Spleen (tissue), 11 donors: Measurements from ENCODE around the gene HAUS7. TPM values are rescaled to one million over a fixed set of nuclear protein-coding genes. Genes with fewer than 3 reads are reported as not detected.

Source experiments
- DNase-seq: peaks from one replicate; pipeline ENCODE4 v3.0.0-alpha.2; 2020
- H3K27ac ChIP-seq, 8 donors: fragments of 200-600 bp; sonication (generic) in 7 of 8; 1 replicate in 4 of 8; 2 replicates in 4 of 8; pipeline versions ENCODE4 v1.5.0 to v1.8.0; 2016 to 2021; ENCODE audit warnings: inconsistent platforms in 4 of 8, mild to moderate bottlenecking in 4 of 8, moderate library complexity in 1 of 8
- H3K27me3 ChIP-seq, 7 donors: fragments of 200-600 bp; sonication (generic) in 6 of 7; replicated peaks in 1 of 7; 1 replicate in 4 of 7; 2 replicates in 3 of 7; pipeline versions ENCODE4 v1.5.0 to v1.8.0; 2016 to 2021; ENCODE audit warnings: inconsistent platforms in 3 of 7, mild to moderate bottlenecking in 1 of 7
- H3K36me3 ChIP-seq, 6 donors: fragments of 200-600 bp; sonication (generic) in 5 of 6; 1 replicate in 4 of 6; 2 replicates in 2 of 6; pipeline versions ENCODE4 v1.5.0 to v1.8.0; 2016 to 2021; ENCODE audit warnings: inconsistent platforms in 2 of 6
- H3K4me1 ChIP-seq, 6 donors: fragments of 200-600 bp; sonication (generic) in 5 of 6; 1 replicate in 3 of 6; 2 replicates in 3 of 6; pipeline versions ENCODE4 v1.5.0 to v1.8.0; 2016 to 2021; ENCODE audit warnings: inconsistent platforms in 3 of 6
- H3K4me3 ChIP-seq, 8 donors: fragments of 200-600 bp; sonication (generic) in 7 of 8; 1 replicate in 4 of 8; 2 replicates in 4 of 8; pipeline versions ENCODE4 v1.5.0 to v1.8.0; 2016 to 2021; ENCODE audit warnings: inconsistent platforms in 4 of 8, mild to moderate bottlenecking in 4 of 8, moderate library complexity in 2 of 8
- H3K9me3 ChIP-seq, 8 donors: fragments of 200-600 bp; sonication (generic) in 7 of 8; 1 replicate in 4 of 8; 2 replicates in 4 of 8; pipeline versions ENCODE4 v1.5.0 to v1.8.0; 2016 to 2021; ENCODE audit warnings: inconsistent platforms in 4 of 8
- CTCF ChIP-seq, 11 experiments: fragments of 200-600 bp in 7 of 11; fragments of 450-650 bp in 4 of 11; sonication (generic) in 4 of 11; IDR thresholded peaks in 8 of 11; conservative IDR thresholded peaks in 3 of 11; 1 replicate in 7 of 11; 2 replicates in 4 of 11; pipeline versions ENCODE4 v1.4.0 to v1.8.0; 2016 to 2021; ENCODE audit warnings: antibody characterized with exemption in 11 of 11, inconsistent platforms in 4 of 11, mild to moderate bottlenecking in 1 of 11
- POLR2A ChIP-seq, 3 donors: fragments of 450-650 bp; IDR thresholded peaks; one replicate each; pipeline ENCODE4 v1.5.1; 2017; ENCODE audit warnings: antibody characterized with exemption in 3 of 3, mild to moderate bottlenecking in 1 of 3
- POLR2AphosphoS5 ChIP-seq, 3 donors: sonication (generic); formaldehyde crosslinking; IDR thresholded peaks; one replicate each; pipeline ENCODE4 v1.5.1; 2017; ENCODE audit warnings: antibody characterized with exemption in 3 of 3
- WGBS, 5 donors: extraction: QIAGEN DNeasy Blood & Tissue Kit in 3 of 5; methylation state at CpG; one replicate each; pipeline versions ENCODE4 v1.1.5 to v1.1.7; 2013 to 2018; 5-methylcytosine and 5-hydroxymethylcytosine counted together
- intact Hi-C: fragments of 100-400 bp; cut with DNase I; formaldehyde crosslinking; loops from one replicate; pipeline ENCODE4 v1.15.0; 2023; ENCODE audit warnings: low total_unique reads
- polyA plus RNA-seq, 3 donors: library from polyadenylated mRNA; stranded (reverse); fragments of 200-250 nt; gene quantifications; one replicate each; pipeline ENCODE4 v1.2.1, GENCODE V29; 2013
- total RNA-seq, 7 donors: library from RNA; depleted of rRNA in 3 of 7; stranded (reverse); fragments of >200 nt in 3 of 7; fragmentation: NEBNext Ultra II Directional in 4 of 7; extraction: Animal tissue kit (Norgen Biotek cat#: 25700) in 4 of 7; gene quantifications; one replicate each; pipeline versions ENCODE4 v1.1.0 to v1.2.1, GENCODE V29; 2016 to 2021
- donor health status: healthy with polysubstance abuse.
- donor health status: DM: no; HTN: no; CAD: no; lungs with moderate emphysema.
- donor health status: DM: no; HTN: no; CAD: no.
- donor health status: Bipolar disorder and iron deficiency.
- donor health status: healthy.
- donor health status: DM: no; HTN: no; CAD: no.
- donor health status: DM: yes; HTN: yes; CAD: no.

The HAUS7 gene
- total and polyA plus RNA-seq, 10 donors, result 23.6 to 83.7 (median 34.5) TPM

GRCh38 chrX:153473126-153473525 is 2.8 kb upstream of the HAUS7 start:
- WGBS, 5 donors, result 85 to 92% (median 89%) methylated on average over 9 to 10 of the region's 10 CpGs; no CpG with 5 or more reads in 1 of the 5 donors
- TF ChIP-seq POLR2AphosphoS5 (IDR thresholded peaks at IDR 0.05) (no peak), POLR2A (IDR thresholded peaks at IDR 0.05) (no peak), CTCF (IDR thresholded peaks at IDR 0.05 in 8 of 11, conservative IDR thresholded peaks at IDR 0.05 in 3 of 11) (no peak)
- Histone ChIP-seq H3K27ac (no peak overlapping the region), H3K36me3 (peaks cover 0 to 8% (median 2%) of the 10 kb centered on the region in 6 donors), H3K4me3 (no peak overlapping the region), H3K9me3 (no peaks in the 10 kb centered on the region), H3K27me3 (peaks cover 0 to 14% (median 0%) of the 10 kb centered on the region in 7 donors), H3K4me1 (peaks cover 2 to 43% (median 27%) of the 10 kb centered on the region in 6 donors)
- DNase-seq, result no peak
- intact Hi-C loops, result no loop called here

DNA sequence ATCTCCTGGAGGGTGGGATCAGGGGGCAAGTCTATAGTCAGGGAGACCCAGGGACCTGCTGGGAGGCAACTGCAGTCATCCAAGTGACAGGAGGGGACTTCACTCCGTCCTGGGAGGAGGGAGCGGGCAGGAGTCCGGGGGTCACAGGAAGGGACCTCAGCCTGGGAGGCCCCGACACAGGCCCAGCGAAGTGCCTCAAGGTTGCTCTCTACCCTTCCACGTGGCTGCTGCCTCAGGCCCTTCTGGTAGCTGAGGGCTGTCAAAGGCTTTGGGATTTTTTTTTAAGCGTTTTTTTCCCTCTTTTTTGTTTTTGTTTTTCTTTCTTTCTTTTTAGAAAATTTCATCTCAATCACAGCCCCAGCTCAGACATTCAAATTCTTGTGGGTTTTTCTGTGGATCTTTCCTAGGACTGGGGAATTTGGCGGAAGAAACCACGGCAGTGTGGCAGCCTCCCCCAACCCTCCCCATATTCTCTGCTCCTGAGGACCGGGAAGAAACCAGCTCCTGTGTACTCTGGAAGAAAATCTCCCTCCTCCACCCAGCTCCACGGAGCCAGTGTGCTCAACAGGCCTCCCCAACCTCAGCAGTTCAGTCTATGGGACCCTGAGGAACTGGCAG is 1.4 kb upstream of the HAUS7 start:
- Histone ChIP-seq H3K9me3 (no peaks in the 10 kb centered on the region), H3K4me3 (no peak overlapping the region), H3K4me1 (peaks cover 2 to 48% (median 27%) of the 10 kb centered on the region in 6 donors), H3K27ac (peak overlapping the region in 4 of 8 donors; percentile 55 to 87 (median 87)), H3K36me3 (peaks cover 0 to 20% (median 4%) of the 10 kb centered on the region in 6 donors), H3K27me3 (peaks cover 0 to 7% (median 0%) of the 10 kb centered on the region in 7 donors)
- TF ChIP-seq CTCF (IDR thresholded peaks at IDR 0.05 in 8 of 11, conservative IDR thresholded peaks at IDR 0.05 in 3 of 11) (no peak), POLR2AphosphoS5 (IDR thresholded peaks at IDR 0.05) (no peak), POLR2A (IDR thresholded peaks at IDR 0.05) (no peak)
- DNase-seq, result no peak
- intact Hi-C loops, result no loop called here
- WGBS, 5 donors, result 62 to 70% (median 68%) methylated on average over 8 to 11 of the region's 11 CpGs

GRCh38 chrX:153469811-153470410 is 465 bp downstream of the HAUS7 start:
- intact Hi-C loops, result no loop called here
- DNase-seq, result no peak

More at GRCh38 chrX:153469811-153470410, 465 bp downstream of the HAUS7 start:
- H3K27ac ChIP-seq, result peak overlapping the region in 7 of 8 donors; percentile 27 to 87 (median 73)
- peaks cover 2 to 42% (median 23%) of the 10 kb centered on the region in 6 donors for H3K4me1 ChIP-seq
- TF ChIP-seq CTCF (IDR thresholded peaks at IDR 0.05 in 8 of 11, conservative IDR thresholded peaks at IDR 0.05 in 3 of 11) (peak in 2 of 11 experiments; percentile 16 to 40), POLR2A (IDR thresholded peaks at IDR 0.05) (no peak), POLR2AphosphoS5 (IDR thresholded peaks at IDR 0.05) (no peak)
- WGBS, 5 donors, result 0 to 46% (median 17%) methylated on average over 6 to 32 of the region's 32 CpGs
- H3K9me3 ChIP-seq, result no peaks in the 10 kb centered on the region
- H3K27me3 ChIP-seq, result peaks cover 0 to 2% (median 0%) of the 10 kb centered on the region in 7 donors
- peaks cover 0 to 35% (median 4%) of the 10 kb centered on the region in 6 donors for H3K36me3 ChIP-seq
- peak overlapping the region; percentile 53 to 83 (median 72) for H3K4me3 ChIP-seq
